HepG2 (cell line): ENCODE results near the gene CARMIL3. TPM values are rescaled to one million over a fixed set of nuclear protein-coding genes. Genes with fewer than 3 reads are reported as not detected.

Source experiments
- ATAC-seq: fragments of 200-7000 bp; cut with Tn5 transposase; 3 replicates; pipeline ENCODE4 v1.9.1; 2020; ENCODE audit warnings: mild to moderate bottlenecking, moderate library complexity
- BruUV-seq: library from RNA; stranded (reverse); fragments of 400-500 nt; replicated peaks from 2 replicates; lab custom pipeline; 2021; lab: Mats Ljungman, UMichigan
- CTCF ChIA-PET: fragments of 300-600 bp; formaldehyde crosslinking; extraction: SDS; loops from one replicate; lab custom pipeline; 2021; ENCODE audit warnings: low total read pairs, inconsistent platforms, low intra/inter-chr PET ratio; lab: Yijun Ruan, JAX
- POLR2A ChIA-PET: fragments of 350-600 bp; sonication (Branson Sonifier 250); formaldehyde crosslinking; loops from one replicate; lab custom pipeline; 2020; ENCODE audit warnings: antibody characterized with exemption, inconsistent platforms; lab: Yijun Ruan, JAX
- DNase-seq: peaks from one replicate; pipeline ENCODE4 v3.0.0-alpha.2; 2015; ENCODE audit warnings: low spot score
- FAIRE-seq: peaks from 3 replicates; lab custom pipeline; 2011; peaks lifted over from hg19 to GRCh38; lab: Jason Lieb, UNC
- H2AFZ ChIP-seq: one replicate; pipeline ENCODE4 v1.6.1; 2011; ENCODE audit warnings: low read length, inconsistent platforms
- H3K27ac ChIP-seq: fragments of 300-600 bp; 3 replicates; pipeline ENCODE4 v1.8.0; 2011; ENCODE audit warnings: mixed run types, mild to moderate bottlenecking, mixed read lengths, low read length, inconsistent platforms; ENCODE audit not compliant: insufficient read depth; ENCODE audit errors: extremely low read length
- H3K27me3 ChIP-seq, 2 experiments: fragments of 200-600 bp in 1 of 2; 2 replicates in 1 of 2; 3 replicates in 1 of 2; pipeline versions ENCODE4 v1.6.0 to v1.8.0; 2011; ENCODE audit warnings: low read length in 2 of 2, mild to moderate bottlenecking in 2 of 2, moderate library complexity in 2 of 2, inconsistent platforms in 1 of 2; ENCODE audit not compliant: insufficient read depth in 2 of 2, control insufficient read depth in 1 of 2
- H3K36me3 ChIP-seq, 2 experiments: fragments of 200-600 bp in 1 of 2; replicated peaks in 1 of 2; 2 replicates in 1 of 2; 3 replicates in 1 of 2; pipeline versions ENCODE4 v1.5.1 to v1.8.0; 2011; ENCODE audit warnings: low read length in 2 of 2, inconsistent platforms in 1 of 2; ENCODE audit not compliant: insufficient read depth in 2 of 2, control insufficient read depth in 1 of 2
- H3K4me1 ChIP-seq: 2 replicates; pipeline ENCODE4 v1.5.1; 2012; ENCODE audit warnings: low read length, inconsistent platforms; ENCODE audit not compliant: insufficient read depth
- H3K4me2 ChIP-seq: 2 replicates; pipeline ENCODE4 v1.6.0; 2011; ENCODE audit warnings: low read depth, low read length, inconsistent platforms
- H3K4me3 ChIP-seq, 3 experiments: fragments of 200-600 bp in 1 of 3; sonication (generic), shearing (Covaris generic) in 1 of 3; replicated peaks in 1 of 3; 2 replicates each; pipeline ENCODE4 v1.5.1; 2011 to 2016; ENCODE audit warnings: low read length in 3 of 3, inconsistent platforms in 2 of 3, low read depth in 2 of 3, mild to moderate bottlenecking in 2 of 3, control low read depth in 1 of 3, mixed read lengths in 1 of 3; ENCODE audit not compliant: insufficient read depth in 1 of 3
- H3K79me2 ChIP-seq: one replicate; pipeline ENCODE4 v1.6.1; 2011; ENCODE audit warnings: low read length, inconsistent platforms; ENCODE audit not compliant: insufficient read depth
- H3K9ac ChIP-seq: 2 replicates; pipeline ENCODE4 v1.6.0; 2011; ENCODE audit warnings: mild to moderate bottlenecking, low read depth, low read length, inconsistent platforms; ENCODE audit not compliant: insufficient read depth
- H3K9me3 ChIP-seq: 2 replicates; pipeline ENCODE4 v1.5.1; 2012; ENCODE audit warnings: mild to moderate bottlenecking, low read length
- H4K20me1 ChIP-seq: 2 replicates; pipeline ENCODE4 v1.6.0; 2011; ENCODE audit warnings: inconsistent platforms, mild to moderate bottlenecking, low read length, moderate library complexity; ENCODE audit not compliant: insufficient read depth
- CREB3 ChIP-seq: sonication (generic); formaldehyde crosslinking; IDR thresholded peaks from 2 replicates; pipeline ENCODE4 v1.5.0; 2020; ENCODE audit warnings: missing genetic modification reagents
- KMT2A ChIP-seq: sonication (generic); formaldehyde crosslinking; IDR thresholded peaks from 2 replicates; pipeline ENCODE4 v1.4.0; 2020; ENCODE audit warnings: missing genetic modification reagents
- SNAPC2 ChIP-seq: sonication (generic); formaldehyde crosslinking; IDR thresholded peaks from 2 replicates; pipeline ENCODE4 v1.8.1; 2022; ENCODE audit warnings: mild to moderate bottlenecking, missing genetic modification reagents
- SRSF1 ChIP-seq: fragments of 200-400 bp; formaldehyde crosslinking; optimal IDR thresholded peaks from 2 replicates; pipeline ENCODE3; 2017; ENCODE audit warnings: mild to moderate bottlenecking, low read depth, low read length, moderate library complexity
- ZBTB1 ChIP-seq: sonication (generic); formaldehyde crosslinking; IDR thresholded peaks from 2 replicates; pipeline ENCODE4 v1.4.0; 2020; ENCODE audit warnings: missing genetic modification reagents, borderline replicate concordance
- ZFP91 ChIP-seq: sonication (generic); formaldehyde crosslinking; IDR thresholded peaks from 2 replicates; pipeline ENCODE4 v1.9.0; 2022; ENCODE audit warnings: missing genetic modification reagents, mild to moderate bottlenecking, borderline replicate concordance
- ZNF782 ChIP-seq: sonication (generic); formaldehyde crosslinking; IDR thresholded peaks from 2 replicates; pipeline ENCODE4 v1.4.0; 2020; ENCODE audit warnings: missing genetic modification reagents, mild to moderate bottlenecking, borderline replicate concordance
- ZSCAN25 ChIP-seq: sonication (generic); formaldehyde crosslinking; IDR thresholded peaks from 2 replicates; pipeline ENCODE4 v1.8.0; 2022; ENCODE audit warnings: mild to moderate bottlenecking, missing genetic modification reagents
- WGBS: methylation state at CpG from one replicate; pipeline ENCODE4 v1.1.6; 2017; ENCODE audit warnings: low lambda C conversion rate; 5-methylcytosine and 5-hydroxymethylcytosine counted together
- in situ Hi-C: cut with HindIII; loops from 2 replicates; pipeline ENCODE4 v1.10.0; 2017; ENCODE audit warnings: low pct_unique_long_range_greater_than_20kb; ENCODE audit not compliant: extremely low pct_ligation_motif_present
- intact Hi-C: fragments of 100-400 bp; cut with micrococcal nuclease; formaldehyde crosslinking; loops from one replicate; pipeline ENCODE4 v1.10.0; 2022; ENCODE audit not compliant: unreplicated experiment
- polyA plus RNA-seq, 8 experiments: library from polyadenylated mRNA; depleted of rRNA in 3 of 8; stranded (reverse) in 7 of 8; unstranded in 1 of 8; fragments of >200 nt; fragmentation: Illumina TruSeq in 4 of 8; extraction: Trizol in 4 of 8; gene quantifications; 2 replicates each; pipeline versions ENCODE4 v1.2.1 to v1.2.3, GENCODE V29; 2011 to 2016; ENCODE audit warnings: low read depth in 4 of 8, missing spikeins in 1 of 8, mixed read lengths in 1 of 8; ENCODE audit not compliant: insufficient read depth in 1 of 8
- total RNA-seq, 5 experiments: library from RNA; depleted of rRNA; stranded (reverse); fragments of >200 nt; fragmentation: Illumina TruSeq; extraction: Trizol; gene quantifications; 2 replicates each; pipeline ENCODE4 v1.2.3, GENCODE V29; 2016; ENCODE audit warnings: low read depth in 1 of 5

CARMIL3 gene
- total and polyA plus RNA-seq, 2 of the 13 experiments (the other 11 are each of a cell fraction or from before 2014, with no cell fraction given), result 0.27 to 0.55 TPM

GRCh38 chr14:24084440-24084839 is 32.6 kb downstream of the CARMIL3 start:
- no TSS peak for BruUV-seq
- Histone ChIP-seq H3K27ac (no peak overlapping the region), H4K20me1 (no peaks in the 10 kb centered on the region), H2AFZ (no peak overlapping the region), H3K4me1 (peaks cover 34% of the 10 kb centered on the region), H3K4me2 (no peak overlapping the region)
- POLR2A ChIA-PET, result interaction anchor here (0.5 to 2.1 kb wide), 10 partner anchors 9 to 223 kb away, joined by 3 to 19 read pairs (median 4); partner anchors contain the start of genes CARMIL3, CIDEB, DCAF11 and NRL
- ATAC-seq (no peak), FAIRE-seq (no peak)
- WGBS, result 17% methylated on average over 2 of the region's 2 CpGs
- in situ Hi-C loops, result no loop called here
- TF ChIP-seq ZBTB1 (CRISPR knock-in tag) (no peak), SRSF1 (no peak), ZNF782 (CRISPR knock-in tag) (no peak), ZSCAN25 (CRISPR knock-in tag) (no peak), SNAPC2 (CRISPR knock-in tag) (no peak), CREB3 (no peak), ZFP91 (CRISPR knock-in tag) (peak; percentile 51), KMT2A (peak; percentile 23; the same call in 1 of the 2 replicates)
- TF ChIP-seq, all 625 proteins: peak for 2
- H3K79me2 ChIP-seq, result no peaks in the 10 kb centered on the region
- H3K27me3 ChIP-seq, result peaks cover 17 to 61% of the 10 kb centered on the region in 2 experiments
- H3K9me3 ChIP-seq, result no peaks in the 10 kb centered on the region
- intact Hi-C loops, result no loop called here
- CTCF ChIA-PET, result interaction anchor here (1.6 kb wide), 1 partner anchor 26 kb away, joined by 4 read pairs; no protein-coding TSS in a partner anchor
- DNase-seq, result no peak
- no peaks in the 10 kb centered on the region for H3K36me3 ChIP-seq
- H3K4me3 ChIP-seq, result no peak overlapping the region
- H3K9ac ChIP-seq, result no peak overlapping the region
